BE2C (cell line): ENCODE measurements around the gene CD84.
A peak's percentile ranks its signal among the peaks of the same experiment; 100 is the strongest.

Source experiments
- DNase-seq: peaks from one replicate; pipeline ENCODE4 v3.0.0-alpha.2; 2020
- H3K27me3 ChIP-seq: fragments of 250-450 bp; sonication (Bioruptor Pico); 2 replicates; pipeline ENCODE4 v1.5.1; 2020; ENCODE audit warnings: mild to moderate bottlenecking
- H3K36me3 ChIP-seq: fragments of 250-450 bp; sonication (Bioruptor Pico); 2 replicates; pipeline ENCODE4 v1.5.1; 2020; ENCODE audit warnings: mild to moderate bottlenecking
- H3K4me1 ChIP-seq: fragments of 250-450 bp; sonication (Bioruptor Pico); 2 replicates; pipeline ENCODE4 v1.5.1; 2020
- H3K4me3 ChIP-seq: 2 replicates; pipeline ENCODE4 v1.5.1; 2011; ENCODE audit warnings: low read depth, low read length
- H3K9me3 ChIP-seq: fragments of 250-450 bp; sonication (Bioruptor Pico); 2 replicates; pipeline ENCODE4 v1.5.1; 2020
- TF ChIP-seq, protein P1 (sequence below): IDR thresholded peaks from 2 replicates; pipeline ENCODE4 v1.5.1; 2012; ENCODE audit warnings: mild to moderate bottlenecking, low read depth, low read length

The CD84 gene

DNA sequence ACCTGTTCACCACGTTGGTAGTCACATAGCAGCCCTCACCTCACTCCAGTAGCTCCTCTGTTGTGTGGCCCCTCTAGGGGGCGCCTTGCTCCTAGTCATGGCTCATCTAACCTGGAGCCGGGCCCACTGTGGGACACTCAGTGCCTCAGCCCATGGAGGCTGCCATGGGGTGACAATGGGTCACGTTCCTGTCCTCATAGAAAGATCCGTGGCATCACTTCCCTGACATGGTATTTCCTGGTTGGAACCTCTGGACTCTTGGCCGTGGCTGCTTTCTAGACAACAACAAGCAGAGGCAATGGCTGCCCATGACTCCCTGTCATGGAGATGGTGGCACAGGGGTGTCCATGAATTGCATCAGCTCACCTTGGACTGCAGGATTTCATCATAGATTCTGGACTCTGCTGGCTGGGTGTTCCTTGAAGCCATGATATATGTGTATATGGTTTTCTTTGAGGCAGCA lies 28.7 kb downstream of the CD84 start:
- no peak for DNase-seq
- TF ChIP-seq, protein P1, sequence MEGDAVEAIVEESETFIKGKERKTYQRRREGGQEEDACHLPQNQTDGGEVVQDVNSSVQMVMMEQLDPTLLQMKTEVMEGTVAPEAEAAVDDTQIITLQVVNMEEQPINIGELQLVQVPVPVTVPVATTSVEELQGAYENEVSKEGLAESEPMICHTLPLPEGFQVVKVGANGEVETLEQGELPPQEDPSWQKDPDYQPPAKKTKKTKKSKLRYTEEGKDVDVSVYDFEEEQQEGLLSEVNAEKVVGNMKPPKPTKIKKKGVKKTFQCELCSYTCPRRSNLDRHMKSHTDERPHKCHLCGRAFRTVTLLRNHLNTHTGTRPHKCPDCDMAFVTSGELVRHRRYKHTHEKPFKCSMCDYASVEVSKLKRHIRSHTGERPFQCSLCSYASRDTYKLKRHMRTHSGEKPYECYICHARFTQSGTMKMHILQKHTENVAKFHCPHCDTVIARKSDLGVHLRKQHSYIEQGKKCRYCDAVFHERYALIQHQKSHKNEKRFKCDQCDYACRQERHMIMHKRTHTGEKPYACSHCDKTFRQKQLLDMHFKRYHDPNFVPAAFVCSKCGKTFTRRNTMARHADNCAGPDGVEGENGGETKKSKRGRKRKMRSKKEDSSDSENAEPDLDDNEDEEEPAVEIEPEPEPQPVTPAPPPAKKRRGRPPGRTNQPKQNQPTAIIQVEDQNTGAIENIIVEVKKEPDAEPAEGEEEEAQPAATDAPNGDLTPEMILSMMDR: peak; percentile 11; the same call in 1 of the 2 replicates
- H3K27me3 ChIP-seq: no peaks in the 10 kb centered on the region
- H3K4me3 ChIP-seq: no peak overlapping the region
- H3K36me3 ChIP-seq: no peaks in the 10 kb centered on the region
- no peaks in the 10 kb centered on the region for H3K4me1 ChIP-seq
- H3K9me3 ChIP-seq: no peaks in the 10 kb centered on the region

DNA sequence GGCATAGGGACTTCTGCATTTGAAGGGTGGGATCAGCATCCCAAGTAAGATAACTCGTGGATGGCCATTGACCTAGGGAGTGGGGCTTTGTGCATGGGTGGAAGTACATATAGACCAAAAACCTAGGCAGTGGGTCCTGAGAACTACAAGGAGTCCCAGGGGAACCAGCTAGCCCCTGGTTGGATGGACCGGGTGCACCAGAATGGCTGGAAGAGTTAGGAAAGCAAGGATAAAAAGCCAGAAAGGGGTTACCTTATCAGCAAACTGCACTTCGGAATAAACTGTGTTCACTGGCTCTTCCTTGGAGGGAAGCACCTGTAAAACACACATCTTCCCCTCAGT lies 29.7 kb downstream of the CD84 start:
- Histone ChIP-seq H3K4me1 (no peaks in the 10 kb centered on the region), H3K4me3 (no peak overlapping the region), H3K36me3 (no peaks in the 10 kb centered on the region), H3K9me3 (no peaks in the 10 kb centered on the region), H3K27me3 (no peaks in the 10 kb centered on the region)
- DNase-seq: no peak
- TF ChIP-seq, protein P1: no peak

DNA sequence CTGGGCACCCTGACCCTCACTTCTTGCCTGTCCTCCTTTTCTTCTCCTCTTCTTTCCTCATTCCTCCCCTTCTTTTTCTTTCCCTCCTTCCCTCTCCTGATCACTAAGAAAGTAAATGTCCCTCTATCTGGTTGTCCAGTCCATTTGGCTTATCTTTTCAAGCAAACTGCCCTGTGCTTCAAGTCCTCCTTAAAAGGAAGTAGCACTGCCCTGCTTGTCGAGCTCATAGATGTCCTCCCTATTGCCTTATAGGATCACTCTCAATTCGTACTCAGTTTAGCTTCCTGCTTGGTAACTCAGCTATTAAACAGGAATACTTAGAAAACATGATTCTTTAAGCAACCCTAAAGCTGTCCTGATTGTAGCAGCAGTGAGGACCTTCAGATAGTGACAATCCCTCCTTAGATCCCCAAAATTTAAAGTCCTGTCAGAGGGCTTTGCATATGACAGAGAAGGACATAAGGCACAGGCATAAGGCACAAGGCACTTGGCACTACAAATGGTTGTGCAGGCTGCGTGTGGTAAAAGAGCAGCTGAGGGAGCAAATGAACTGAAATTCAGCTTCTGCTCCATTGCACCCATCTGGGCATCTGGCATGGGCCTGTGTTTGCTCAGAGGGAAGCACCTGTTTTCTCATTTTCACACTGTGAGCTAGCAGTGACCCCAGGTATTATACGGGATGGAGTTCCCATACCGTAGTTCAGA lies 30.2 kb downstream of the CD84 start:
- H3K36me3 ChIP-seq: no peaks in the 10 kb centered on the region
- H3K4me3 ChIP-seq: no peak overlapping the region
- H3K27me3 ChIP-seq: no peaks in the 10 kb centered on the region
- H3K9me3 ChIP-seq: no peaks in the 10 kb centered on the region
- no peak for DNase-seq
- H3K4me1 ChIP-seq: no peaks in the 10 kb centered on the region
- TF ChIP-seq, protein P1: no peak

DNA sequence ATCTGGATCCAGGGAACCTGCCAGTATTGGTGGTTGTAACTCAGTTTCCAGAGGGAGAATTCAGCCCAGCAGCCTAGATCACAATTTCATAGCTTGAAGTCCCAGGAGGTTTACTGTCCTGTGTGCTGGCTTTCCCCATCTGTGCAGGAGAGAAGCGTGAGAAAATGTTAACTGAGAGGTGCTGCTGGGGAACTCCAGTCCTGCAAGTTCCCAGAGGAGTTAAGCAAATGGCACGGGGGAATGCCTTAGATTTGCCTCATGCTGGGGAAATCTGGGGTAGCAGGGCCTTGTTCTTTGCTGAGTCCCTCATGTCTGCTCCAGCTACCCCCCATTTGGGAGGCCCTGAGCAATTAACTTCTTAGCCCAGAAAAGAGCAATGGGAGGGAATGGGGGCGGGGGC lies 31.1 kb downstream of the CD84 start:
- DNase-seq: no peak
- Histone ChIP-seq H3K36me3 (no peaks in the 10 kb centered on the region), H3K9me3 (no peaks in the 10 kb centered on the region), H3K4me1 (no peaks in the 10 kb centered on the region), H3K27me3 (no peaks in the 10 kb centered on the region), H3K4me3 (no peak overlapping the region)
- TF ChIP-seq, protein P1: no peak

DNA sequence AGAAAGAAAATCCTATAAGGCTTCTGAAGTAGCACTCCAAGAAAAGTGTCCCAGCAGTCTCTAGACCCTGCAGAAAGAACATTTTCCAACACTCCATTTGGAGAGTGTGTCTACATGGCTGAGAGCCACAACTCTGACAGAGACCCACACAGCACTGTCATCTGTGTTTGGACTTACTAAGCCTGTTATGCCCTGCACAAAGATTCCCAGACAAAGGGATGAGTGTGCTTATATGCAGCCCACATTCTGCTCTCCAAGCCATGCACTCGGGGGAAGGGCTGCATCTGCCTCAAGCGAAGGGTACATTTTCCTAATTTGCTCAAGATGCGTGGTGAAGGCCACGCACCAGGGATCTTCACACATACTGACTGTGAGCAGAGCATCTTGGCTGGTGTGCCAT lies 31.9 kb downstream of the CD84 start:
- no peak for DNase-seq
- Histone ChIP-seq H3K4me3 (no peak overlapping the region), H3K27me3 (no peaks in the 10 kb centered on the region), H3K4me1 (no peaks in the 10 kb centered on the region), H3K9me3 (no peaks in the 10 kb centered on the region), H3K36me3 (no peaks in the 10 kb centered on the region)
- TF ChIP-seq, protein P1: no peak

DNA sequence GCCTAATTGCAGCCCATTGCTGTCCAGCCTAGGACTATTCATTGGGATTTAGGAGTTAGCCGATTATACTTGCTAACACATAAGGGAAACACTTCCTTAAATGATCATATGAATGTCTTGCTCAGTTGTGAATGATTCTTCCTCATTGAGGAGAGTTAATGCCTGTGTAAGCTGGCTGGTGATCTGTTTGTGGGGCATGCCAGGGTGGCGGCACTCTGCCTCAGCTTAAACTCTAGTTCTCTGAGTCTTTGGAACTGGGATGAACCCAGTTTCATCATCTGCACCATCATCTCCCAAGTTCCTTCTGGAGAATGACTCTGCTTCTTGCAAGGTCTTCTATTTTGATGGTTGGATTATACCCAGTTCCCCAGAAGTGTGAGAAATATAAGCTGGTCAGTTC lies 32.4 kb downstream of the CD84 start:
- H3K36me3 ChIP-seq: no peaks in the 10 kb centered on the region
- H3K4me3 ChIP-seq: no peak overlapping the region
- no peaks in the 10 kb centered on the region for H3K4me1 ChIP-seq
- no peaks in the 10 kb centered on the region for H3K27me3 ChIP-seq
- TF ChIP-seq, protein P1: no peak
- no peaks in the 10 kb centered on the region for H3K9me3 ChIP-seq
- no peak for DNase-seq
